GM23338 (cell line): ENCODE data around the gene SCGB3A1. TPM values are rescaled to one million over a fixed set of nuclear protein-coding genes. Genes with fewer than 3 reads are reported as not detected.

ENCODE experiments used
- ATAC-seq: fragments of 200-7000 bp; cut with Tn5 transposase; 3 replicates; pipeline ENCODE4 v1.9.1; 2020
- DNase-seq: peaks from one replicate; pipeline ENCODE4 v3.0.0-alpha.2; 2015; ENCODE audit warnings: low spot score
- H2AFZ ChIP-seq: fragments of 200-600 bp; sonication (generic); 2 replicates; pipeline ENCODE4 v1.8.0; 2016; ENCODE audit warnings: antibody characterized with exemption, mild to moderate bottlenecking, moderate library complexity
- H3F3A ChIP-seq: fragments of 200-600 bp; sonication (generic); replicated peaks from 2 replicates; pipeline ENCODE4 v1.8.0; 2017; ENCODE audit warnings: antibody characterized with exemption, mixed run types, low read depth
- H3K27ac ChIP-seq: fragments of 200-600 bp; sonication (generic); 2 replicates; pipeline ENCODE4 v1.6.1; 2016; ENCODE audit warnings: low read depth
- H3K27me3 ChIP-seq: fragments of 200-600 bp; sonication (generic); 2 replicates; pipeline ENCODE4 v1.8.0; 2016; ENCODE audit warnings: mild to moderate bottlenecking, mixed run types, moderate library complexity; ENCODE audit not compliant: insufficient read depth
- H3K36me3 ChIP-seq: fragments of 200-600 bp; sonication (generic); 2 replicates; pipeline ENCODE4 v1.8.0; 2016; ENCODE audit warnings: mild to moderate bottlenecking; ENCODE audit not compliant: insufficient read depth
- H3K4me1 ChIP-seq: fragments of 200-600 bp; sonication (generic); 2 replicates; pipeline ENCODE4 v1.8.0; 2016; ENCODE audit warnings: mild to moderate bottlenecking, moderate library complexity; ENCODE audit not compliant: insufficient read depth
- H3K4me2 ChIP-seq: fragments of 200-600 bp; sonication (generic); 2 replicates; pipeline ENCODE4 v1.7.1; 2017; ENCODE audit warnings: mixed run types
- H3K4me3 ChIP-seq: fragments of 200-600 bp; sonication (generic); 2 replicates; pipeline ENCODE4 v1.6.1; 2016; ENCODE audit warnings: mixed run types
- H3K79me2 ChIP-seq: fragments of 200-600 bp; sonication (generic); replicated peaks from 2 replicates; pipeline ENCODE4 v1.8.0; 2017; ENCODE audit warnings: mild to moderate bottlenecking; ENCODE audit not compliant: insufficient read depth
- H3K9me2 ChIP-seq: fragments of 200-600 bp; sonication (generic); 2 replicates; pipeline ENCODE4 v1.8.0; 2017; ENCODE audit not compliant: insufficient read depth
- H4K20me1 ChIP-seq: fragments of 200-600 bp; sonication (generic); replicated peaks from 2 replicates; pipeline ENCODE4 v1.8.0; 2017; ENCODE audit warnings: mild to moderate bottlenecking; ENCODE audit not compliant: insufficient read depth
- H3K27ac Mint-ChIP-seq: 2 replicates; pipeline ENCODE4 v1.8.0; 2020; ENCODE audit warnings: inconsistent platforms, mild to moderate bottlenecking, moderate library complexity, mixed read lengths
- H3K27me3 Mint-ChIP-seq: 3 replicates; pipeline ENCODE4 v1.8.0; 2022; ENCODE audit warnings: low read depth, mild to moderate bottlenecking, moderate library complexity, mixed read lengths, inconsistent platforms; ENCODE audit not compliant: insufficient read depth, poor library complexity
- H3K36me3 Mint-ChIP-seq: 3 replicates; pipeline ENCODE4 v1.8.0; 2021; ENCODE audit warnings: low read depth, mild to moderate bottlenecking, inconsistent platforms, moderate library complexity, mixed read lengths
- H3K4me1 Mint-ChIP-seq: 3 replicates; pipeline ENCODE4 v1.8.0; 2020; ENCODE audit warnings: mild to moderate bottlenecking, inconsistent platforms, mixed read lengths
- H3K4me3 Mint-ChIP-seq: 3 replicates; pipeline ENCODE4 v1.8.0; 2021; ENCODE audit warnings: moderate library complexity, mild to moderate bottlenecking, inconsistent platforms, mixed read lengths
- H3K9me3 Mint-ChIP-seq: 3 replicates; pipeline ENCODE4 v1.8.0; 2020; ENCODE audit warnings: moderate library complexity, mild to moderate bottlenecking, inconsistent platforms, mixed read lengths
- CREB1 ChIP-seq: fragments of 250-450 bp; sonication (Bioruptor Pico); IDR thresholded peaks from 2 replicates; pipeline ENCODE4 v1.5.0; 2020; ENCODE audit warnings: low read depth, mild to moderate bottlenecking, moderate library complexity
- EZH2 ChIP-seq: fragments of 200-600 bp; sonication (generic); IDR thresholded peaks from one replicate; pipeline ENCODE4 v1.8.0; 2017; ENCODE audit warnings: antibody characterized with exemption, mild to moderate bottlenecking, low read depth; ENCODE audit not compliant: unreplicated experiment
- EZH2phosphoT487 ChIP-seq: fragments of 200-600 bp; sonication (generic); IDR thresholded peaks from one replicate; pipeline ENCODE4 v1.8.1; 2018; ENCODE audit warnings: antibody characterized with exemption; ENCODE audit not compliant: unreplicated experiment
- JUNB ChIP-seq: IDR thresholded peaks from one replicate; pipeline ENCODE4 v1.6.1; 2016; ENCODE audit warnings: antibody characterized with exemption; ENCODE audit not compliant: unreplicated experiment
- NANOG ChIP-seq: IDR thresholded peaks from 2 replicates; pipeline ENCODE4 v1.6.1; 2016; ENCODE audit warnings: antibody characterized with exemption, borderline replicate concordance
- POLR2AphosphoS5 ChIP-seq: IDR thresholded peaks from 2 replicates; pipeline ENCODE4 v1.6.1; 2016; ENCODE audit warnings: antibody characterized with exemption, low read depth
- STAT1 ChIP-seq: IDR thresholded peaks from one replicate; pipeline ENCODE4 v1.6.1; 2016; ENCODE audit warnings: antibody characterized with exemption; ENCODE audit not compliant: unreplicated experiment
- ZNF114 ChIP-seq: fragments of 250-450 bp; sonication (Bioruptor Pico); IDR thresholded peaks from 2 replicates; pipeline ENCODE4 v1.5.0; 2020; ENCODE audit warnings: mild to moderate bottlenecking, moderate library complexity
- ZNF331 ChIP-seq: fragments of 250-450 bp; sonication (Bioruptor Pico); IDR thresholded peaks from 2 replicates; pipeline ENCODE4 v1.5.0; 2020; ENCODE audit warnings: low read depth, mild to moderate bottlenecking, moderate library complexity
- polyA plus RNA-seq: library from polyadenylated mRNA; unstranded; fragments of >200 nt; fragmentation: Nextera tagmentation; extraction: Ambion mirVana; gene quantifications from 2 replicates; pipeline ENCODE4 v1.2.1, GENCODE V29; 2016
- total RNA-seq: library from RNA; depleted of rRNA; stranded (reverse); fragments of >200 nt; shearing (Covaris generic); gene quantifications from 2 replicates; pipeline ENCODE4 v1.2.3, GENCODE V29; 2014
- TF ChIP-seq, protein P1 (sequence below), 2 experiments: fragments of 200-600 bp in 1 of 2; sonication (generic) in 1 of 2; conservative IDR thresholded peaks; 2 replicates each; pipeline versions ENCODE4 v1.5.1 to v1.6.1; 2016 to 2017; ENCODE audit warnings: antibody characterized with exemption in 2 of 2, low read depth in 2 of 2, mild to moderate bottlenecking in 2 of 2, moderate library complexity in 1 of 2
- TF ChIP-seq, protein P2 (sequence below): IDR thresholded peaks from 2 replicates; pipeline ENCODE4 v1.6.1; 2016; ENCODE audit warnings: antibody characterized with exemption
- TF ChIP-seq, protein P3 (sequence below): fragments of 250-450 bp; sonication (Bioruptor Pico); IDR thresholded peaks from 2 replicates; pipeline ENCODE4 v1.5.0; 2020; ENCODE audit warnings: mild to moderate bottlenecking, moderate library complexity

Gene SCGB3A1
- total and polyA plus RNA-seq, 2 experiments from 2014 or later, result not detected

DNA sequence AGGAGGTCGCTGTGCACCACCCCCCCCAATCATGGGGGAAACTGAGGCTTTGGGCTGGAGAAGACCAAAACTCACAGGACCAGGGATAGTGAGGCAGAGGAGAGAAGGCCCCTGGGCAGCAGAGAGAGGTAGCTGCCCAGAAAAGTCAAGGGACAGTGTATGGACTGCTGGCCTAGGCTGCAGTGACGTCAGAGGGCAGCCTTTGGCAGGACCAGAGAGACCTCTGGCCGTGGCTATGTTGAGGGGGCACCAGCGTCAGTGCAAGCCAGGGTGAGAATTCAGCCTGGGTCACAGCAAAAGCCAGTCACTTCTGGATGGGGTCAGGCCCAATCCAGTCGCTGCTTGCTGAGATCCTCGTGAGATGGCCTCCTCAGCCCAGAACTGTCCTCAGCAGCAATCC is 31.6 kb upstream of the SCGB3A1 start:
- no peak for DNase-seq
- no peaks in the 10 kb centered on the region; the same call in 2 of the 3 replicates for H3K9me3 Mint-ChIP-seq
- Histone ChIP-seq H3K4me1 (no peaks in the 10 kb centered on the region), H3K4me3 (no peak overlapping the region), H3K27ac (no peak overlapping the region), H2AFZ (no peak overlapping the region), H3F3A (no peaks in the 10 kb centered on the region), H4K20me1 (no peaks in the 10 kb centered on the region), H3K79me2 (no peaks in the 10 kb centered on the region), H3K36me3 (no peaks in the 10 kb centered on the region), H3K27me3 (peaks cover 7% of the 10 kb centered on the region; the same call in 1 of the 2 replicates), H3K4me2 (no peak overlapping the region), H3K9me2 (no peaks in the 10 kb centered on the region)
- TF ChIP-seq, protein P1, sequence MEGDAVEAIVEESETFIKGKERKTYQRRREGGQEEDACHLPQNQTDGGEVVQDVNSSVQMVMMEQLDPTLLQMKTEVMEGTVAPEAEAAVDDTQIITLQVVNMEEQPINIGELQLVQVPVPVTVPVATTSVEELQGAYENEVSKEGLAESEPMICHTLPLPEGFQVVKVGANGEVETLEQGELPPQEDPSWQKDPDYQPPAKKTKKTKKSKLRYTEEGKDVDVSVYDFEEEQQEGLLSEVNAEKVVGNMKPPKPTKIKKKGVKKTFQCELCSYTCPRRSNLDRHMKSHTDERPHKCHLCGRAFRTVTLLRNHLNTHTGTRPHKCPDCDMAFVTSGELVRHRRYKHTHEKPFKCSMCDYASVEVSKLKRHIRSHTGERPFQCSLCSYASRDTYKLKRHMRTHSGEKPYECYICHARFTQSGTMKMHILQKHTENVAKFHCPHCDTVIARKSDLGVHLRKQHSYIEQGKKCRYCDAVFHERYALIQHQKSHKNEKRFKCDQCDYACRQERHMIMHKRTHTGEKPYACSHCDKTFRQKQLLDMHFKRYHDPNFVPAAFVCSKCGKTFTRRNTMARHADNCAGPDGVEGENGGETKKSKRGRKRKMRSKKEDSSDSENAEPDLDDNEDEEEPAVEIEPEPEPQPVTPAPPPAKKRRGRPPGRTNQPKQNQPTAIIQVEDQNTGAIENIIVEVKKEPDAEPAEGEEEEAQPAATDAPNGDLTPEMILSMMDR (conservative IDR thresholded peaks at IDR 0.05; ENCODE audit: low read depth in 2 of 2), result no peak
- TF ChIP-seq, protein P2, sequence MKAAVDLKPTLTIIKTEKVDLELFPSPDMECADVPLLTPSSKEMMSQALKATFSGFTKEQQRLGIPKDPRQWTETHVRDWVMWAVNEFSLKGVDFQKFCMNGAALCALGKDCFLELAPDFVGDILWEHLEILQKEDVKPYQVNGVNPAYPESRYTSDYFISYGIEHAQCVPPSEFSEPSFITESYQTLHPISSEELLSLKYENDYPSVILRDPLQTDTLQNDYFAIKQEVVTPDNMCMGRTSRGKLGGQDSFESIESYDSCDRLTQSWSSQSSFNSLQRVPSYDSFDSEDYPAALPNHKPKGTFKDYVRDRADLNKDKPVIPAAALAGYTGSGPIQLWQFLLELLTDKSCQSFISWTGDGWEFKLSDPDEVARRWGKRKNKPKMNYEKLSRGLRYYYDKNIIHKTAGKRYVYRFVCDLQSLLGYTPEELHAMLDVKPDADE, result no peak
- no peak for TF ChIP-seq NANOG
- TF ChIP-seq EZH2, result no peak
- no peak for TF ChIP-seq POLR2AphosphoS5
- TF ChIP-seq EZH2phosphoT487, result no peak
- no peak for TF ChIP-seq CREB1 (CRISPR knock-in tag)
- TF ChIP-seq JUNB, result no peak
- no peak for TF ChIP-seq STAT1
- no peak for TF ChIP-seq ZNF331 (CRISPR knock-in tag)
- TF ChIP-seq, protein P3, sequence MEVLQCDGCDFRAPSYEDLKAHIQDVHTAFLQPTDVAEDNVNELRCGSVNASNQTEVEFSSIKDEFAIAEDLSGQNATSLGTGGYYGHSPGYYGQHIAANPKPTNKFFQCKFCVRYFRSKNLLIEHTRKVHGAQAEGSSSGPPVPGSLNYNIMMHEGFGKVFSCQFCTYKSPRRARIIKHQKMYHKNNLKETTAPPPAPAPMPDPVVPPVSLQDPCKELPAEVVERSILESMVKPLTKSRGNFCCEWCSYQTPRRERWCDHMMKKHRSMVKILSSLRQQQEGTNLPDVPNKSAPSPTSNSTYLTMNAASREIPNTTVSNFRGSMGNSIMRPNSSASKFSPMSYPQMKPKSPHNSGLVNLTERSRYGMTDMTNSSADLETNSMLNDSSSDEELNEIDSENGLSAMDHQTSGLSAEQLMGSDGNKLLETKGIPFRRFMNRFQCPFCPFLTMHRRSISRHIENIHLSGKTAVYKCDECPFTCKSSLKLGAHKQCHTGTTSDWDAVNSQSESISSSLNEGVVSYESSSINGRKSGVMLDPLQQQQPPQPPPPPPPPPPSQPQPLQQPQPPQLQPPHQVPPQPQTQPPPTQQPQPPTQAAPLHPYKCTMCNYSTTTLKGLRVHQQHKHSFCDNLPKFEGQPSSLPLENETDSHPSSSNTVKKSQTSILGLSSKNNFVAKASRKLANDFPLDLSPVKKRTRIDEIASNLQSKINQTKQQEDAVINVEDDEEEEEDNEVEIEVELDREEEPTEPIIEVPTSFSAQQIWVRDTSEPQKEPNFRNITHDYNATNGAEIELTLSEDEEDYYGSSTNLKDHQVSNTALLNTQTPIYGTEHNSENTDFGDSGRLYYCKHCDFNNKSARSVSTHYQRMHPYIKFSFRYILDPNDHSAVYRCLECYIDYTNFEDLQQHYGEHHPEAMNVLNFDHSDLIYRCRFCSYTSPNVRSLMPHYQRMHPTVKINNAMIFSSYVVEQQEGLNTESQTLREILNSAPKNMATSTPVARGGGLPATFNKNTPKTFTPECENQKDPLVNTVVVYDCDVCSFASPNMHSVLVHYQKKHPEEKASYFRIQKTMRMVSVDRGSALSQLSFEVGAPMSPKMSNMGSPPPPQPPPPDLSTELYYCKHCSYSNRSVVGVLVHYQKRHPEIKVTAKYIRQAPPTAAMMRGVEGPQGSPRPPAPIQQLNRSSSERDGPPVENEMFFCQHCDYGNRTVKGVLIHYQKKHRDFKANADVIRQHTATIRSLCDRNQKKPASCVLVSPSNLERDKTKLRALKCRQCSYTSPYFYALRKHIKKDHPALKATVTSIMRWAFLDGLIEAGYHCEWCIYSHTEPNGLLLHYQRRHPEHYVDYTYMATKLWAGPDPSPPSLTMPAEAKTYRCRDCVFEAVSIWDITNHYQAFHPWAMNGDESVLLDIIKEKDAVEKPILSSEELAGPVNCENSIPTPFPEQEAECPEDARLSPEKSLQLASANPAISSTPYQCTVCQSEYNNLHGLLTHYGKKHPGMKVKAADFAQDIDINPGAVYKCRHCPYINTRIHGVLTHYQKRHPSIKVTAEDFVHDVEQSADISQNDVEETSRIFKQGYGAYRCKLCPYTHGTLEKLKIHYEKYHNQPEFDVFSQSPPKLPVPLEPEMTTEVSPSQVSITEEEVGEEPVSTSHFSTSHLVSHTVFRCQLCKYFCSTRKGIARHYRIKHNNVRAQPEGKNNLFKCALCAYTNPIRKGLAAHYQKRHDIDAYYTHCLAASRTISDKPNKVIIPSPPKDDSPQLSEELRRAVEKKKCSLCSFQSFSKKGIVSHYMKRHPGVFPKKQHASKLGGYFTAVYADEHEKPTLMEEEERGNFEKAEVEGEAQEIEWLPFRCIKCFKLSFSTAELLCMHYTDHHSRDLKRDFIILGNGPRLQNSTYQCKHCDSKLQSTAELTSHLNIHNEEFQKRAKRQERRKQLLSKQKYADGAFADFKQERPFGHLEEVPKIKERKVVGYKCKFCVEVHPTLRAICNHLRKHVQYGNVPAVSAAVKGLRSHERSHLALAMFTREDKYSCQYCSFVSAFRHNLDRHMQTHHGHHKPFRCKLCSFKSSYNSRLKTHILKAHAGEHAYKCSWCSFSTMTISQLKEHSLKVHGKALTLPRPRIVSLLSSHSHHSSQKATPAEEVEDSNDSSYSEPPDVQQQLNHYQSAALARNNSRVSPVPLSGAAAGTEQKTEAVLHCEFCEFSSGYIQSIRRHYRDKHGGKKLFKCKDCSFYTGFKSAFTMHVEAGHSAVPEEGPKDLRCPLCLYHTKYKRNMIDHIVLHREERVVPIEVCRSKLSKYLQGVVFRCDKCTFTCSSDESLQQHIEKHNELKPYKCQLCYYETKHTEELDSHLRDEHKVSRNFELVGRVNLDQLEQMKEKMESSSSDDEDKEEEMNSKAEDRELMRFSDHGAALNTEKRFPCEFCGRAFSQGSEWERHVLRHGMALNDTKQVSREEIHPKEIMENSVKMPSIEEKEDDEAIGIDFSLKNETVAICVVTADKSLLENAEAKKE (CRISPR knock-in tag), result no peak
- TF ChIP-seq ZNF114, result no peak
- peaks cover 5% of the 10 kb centered on the region; the same call in 2 of the 3 replicates for H3K4me1 Mint-ChIP-seq
- H3K36me3 Mint-ChIP-seq, result no peaks in the 10 kb centered on the region
- H3K27ac Mint-ChIP-seq, result no peak overlapping the region
- no peak for ATAC-seq
- H3K4me3 Mint-ChIP-seq, result no peak overlapping the region
- H3K27me3 Mint-ChIP-seq, result peaks cover 8% of the 10 kb centered on the region
